Neural cell (in vitro differentiated cells): ENCODE results near the gene CFAP20DC. TPM values are rescaled to one million over a fixed set of nuclear protein-coding genes. Genes with fewer than 3 reads are reported as not detected.

Experiments used
- H2AFZ ChIP-seq: fragments of 200-600, 300-800 bp; sonication (generic), shearing (Covaris generic); 2 replicates; pipeline ENCODE4 v1.6.0; 2014; ENCODE audit warnings: low read depth, mild to moderate bottlenecking, antibody characterized with exemption, low read length, moderate library complexity
- H3F3A ChIP-seq: fragments of 200-600 bp; shearing (Covaris generic); 2 replicates; pipeline ENCODE4 v1.6.1; 2016; ENCODE audit warnings: mild to moderate bottlenecking, moderate library complexity, mixed read lengths, antibody characterized with exemption, low read length; ENCODE audit not compliant: insufficient read depth, poor library complexity, severe bottlenecking
- H3K27ac ChIP-seq: fragments of 200-600, 300-800 bp; sonication (generic), shearing (Covaris generic); 2 replicates; pipeline ENCODE4 v1.5.1; 2014; ENCODE audit warnings: mild to moderate bottlenecking, low read length, moderate library complexity
- H3K27me3 ChIP-seq: fragments of 300-800, 200-600 bp; sonication (generic), shearing (Covaris generic); 2 replicates; pipeline ENCODE4 v1.6.0; 2014; ENCODE audit warnings: mild to moderate bottlenecking, low read depth, low read length, moderate library complexity; ENCODE audit not compliant: insufficient read depth
- H3K36me3 ChIP-seq: fragments of 300-800, 200-600 bp; sonication (generic), shearing (Covaris generic); 2 replicates; pipeline ENCODE4 v1.5.1; 2014; ENCODE audit warnings: mild to moderate bottlenecking, antibody characterized with exemption, low read length, moderate library complexity; ENCODE audit not compliant: insufficient read depth
- H3K4me2 ChIP-seq: fragments of 300-800, 200-600 bp; sonication (generic), shearing (Covaris generic); 2 replicates; pipeline ENCODE4 v1.6.0; 2014; ENCODE audit warnings: mild to moderate bottlenecking, low read length
- H3K4me3 ChIP-seq: fragments of 300-800, 200-600 bp; sonication (generic), shearing (Covaris generic); 2 replicates; pipeline ENCODE4 v1.5.1; 2014; ENCODE audit warnings: mild to moderate bottlenecking, low read length, moderate library complexity
- H3K79me2 ChIP-seq: fragments of 200-600 bp; shearing (Covaris generic); replicated peaks from 2 replicates; pipeline ENCODE4 v1.6.0; 2014; ENCODE audit warnings: mild to moderate bottlenecking, low read length, moderate library complexity; ENCODE audit not compliant: insufficient read depth
- H3K9ac ChIP-seq: fragments of 300-800, 200-600 bp; sonication (generic), shearing (Covaris generic); 2 replicates; pipeline ENCODE4 v1.6.1; 2016; ENCODE audit warnings: mild to moderate bottlenecking, low read length, mixed read lengths
- H3K9me2 ChIP-seq: fragments of 200-600 bp; shearing (Covaris generic); 2 replicates; pipeline ENCODE4 v1.6.1; 2016; ENCODE audit warnings: mild to moderate bottlenecking, low read length, mixed read lengths; ENCODE audit not compliant: insufficient read depth
- H3K9me3 ChIP-seq: fragments of 200-600, 300-800 bp; sonication (generic), shearing (Covaris generic); 2 replicates; pipeline ENCODE4 v1.6.1; 2016; ENCODE audit warnings: mild to moderate bottlenecking, mixed run types, low read length, moderate library complexity, mixed read lengths
- H4K20me1 ChIP-seq: fragments of 200-600 bp; shearing (Covaris generic); 2 replicates; pipeline ENCODE4 v1.6.1; 2016; ENCODE audit warnings: mild to moderate bottlenecking, mixed run types; ENCODE audit not compliant: insufficient read depth
- CTCF ChIP-seq: fragments of 450-650 bp; IDR thresholded peaks from 2 replicates; pipeline ENCODE4 v1.5.1; 2014; ENCODE audit warnings: antibody characterized with exemption, mild to moderate bottlenecking, moderate library complexity; ENCODE audit not compliant: poor library complexity, severe bottlenecking
- EP300 ChIP-seq: fragments of 450-650 bp; conservative IDR thresholded peaks from 2 replicates; pipeline ENCODE4 v1.6.1; 2014; ENCODE audit warnings: antibody characterized with exemption, mild to moderate bottlenecking, moderate library complexity; ENCODE audit not compliant: poor library complexity, severe bottlenecking
- EZH2 ChIP-seq: fragments of 200-600, 300-800 bp; shearing (Covaris generic), sonication (generic); IDR thresholded peaks from 2 replicates; pipeline ENCODE4 v1.6.1; 2014; ENCODE audit warnings: antibody characterized with exemption, low read length, borderline replicate concordance, mild to moderate bottlenecking; ENCODE audit not compliant: insufficient read depth, poor library complexity, severe bottlenecking
- MXI1 ChIP-seq: fragments of 450-650 bp; conservative IDR thresholded peaks from 2 replicates; pipeline ENCODE4 v1.6.1; 2014; ENCODE audit warnings: antibody characterized with exemption, mild to moderate bottlenecking; ENCODE audit not compliant: poor library complexity, severe bottlenecking
- POLR2AphosphoS5 ChIP-seq: IDR thresholded peaks from 2 replicates; pipeline ENCODE4 v1.6.1; 2012
- RAD21 ChIP-seq: fragments of 450-650 bp; conservative IDR thresholded peaks from 2 replicates; pipeline ENCODE4 v1.6.1; 2014; ENCODE audit warnings: antibody characterized with exemption, mild to moderate bottlenecking, moderate library complexity
- REST ChIP-seq: IDR thresholded peaks from 2 replicates; pipeline ENCODE4 v1.6.1; 2012; ENCODE audit warnings: borderline replicate concordance
- SMC3 ChIP-seq: fragments of 450-650 bp; conservative IDR thresholded peaks from 2 replicates; pipeline ENCODE4 v1.6.1; 2014; ENCODE audit warnings: antibody characterized with exemption, mild to moderate bottlenecking, moderate library complexity; ENCODE audit not compliant: poor library complexity
- TAF1 ChIP-seq: IDR thresholded peaks from 2 replicates; pipeline ENCODE4 v1.6.1; 2012; ENCODE audit warnings: low read depth
- polyA plus RNA-seq: library from polyadenylated mRNA; depleted of rRNA; stranded (reverse); fragments of >200 nt; gene quantifications from 2 replicates; pipeline ENCODE4 v1.2.3, GENCODE V29; 2014

CFAP20DC gene
- polyA plus RNA-seq, 1 donor from 2014 or later, result not detected

GRCh38 chr3:58993547-58993946 is 56.3 kb downstream of the CFAP20DC start:
- H3K4me2 ChIP-seq, result no peak overlapping the region
- TF ChIP-seq CTCF (no peak), REST (no peak), RAD21 (no peak), TAF1 (no peak), SMC3 (no peak), MXI1 (no peak), EZH2 (no peak), POLR2AphosphoS5 (no peak)
- H3F3A ChIP-seq, result no peaks in the 10 kb centered on the region
- no peaks in the 10 kb centered on the region for H4K20me1 ChIP-seq
- no peaks in the 10 kb centered on the region for H3K9me2 ChIP-seq
- H3K9ac ChIP-seq, result no peak overlapping the region
- no peak overlapping the region for H3K27ac ChIP-seq
- H3K79me2 ChIP-seq, result no peaks in the 10 kb centered on the region
- no peaks in the 10 kb centered on the region for H3K27me3 ChIP-seq
- H3K9me3 ChIP-seq, result no peaks in the 10 kb centered on the region
- no peaks in the 10 kb centered on the region for H3K36me3 ChIP-seq
- no peak overlapping the region for H3K4me3 ChIP-seq
- H2AFZ ChIP-seq, result no peak overlapping the region

- Histone ChIP-seq H3F3A (no peaks in the 10 kb centered on the region), H3K4me3 (no peak overlapping the region), H3K9me2 (no peaks in the 10 kb centered on the region), H4K20me1 (no peaks in the 10 kb centered on the region), H3K9me3 (no peaks in the 10 kb centered on the region), H3K9ac (no peak overlapping the region), H3K36me3 (no peaks in the 10 kb centered on the region), H2AFZ (no peak overlapping the region), H3K4me2 (no peak overlapping the region), H3K27me3 (no peaks in the 10 kb centered on the region), H3K79me2 (no peaks in the 10 kb centered on the region), H3K27ac (no peak overlapping the region)
- TF ChIP-seq POLR2AphosphoS5 (no peak), MXI1 (no peak), SMC3 (no peak), EZH2 (no peak), EP300 (no peak), TAF1 (no peak), REST (no peak)
Observed at GRCh38 chr3:58991623-58992022, 58.2 kb downstream of the CFAP20DC start.
